HG03175 (cell line): ENCODE measurements around the gene SLC44A5.
"Not testable (repeated sequence)": the region's sequence is repeated elsewhere in the genome, so short reads cannot be mapped to it uniquely, and the experiment has no call there.

ENCODE experiments used
- ATAC-seq: cut with Tn5 transposase; IDR thresholded peaks from one replicate; pipeline ENCODE4 v1.9.1; 2021; ENCODE audit warnings: mild to moderate bottlenecking, moderate library complexity; ENCODE audit not compliant: unreplicated experiment

Gene SLC44A5

DNA sequence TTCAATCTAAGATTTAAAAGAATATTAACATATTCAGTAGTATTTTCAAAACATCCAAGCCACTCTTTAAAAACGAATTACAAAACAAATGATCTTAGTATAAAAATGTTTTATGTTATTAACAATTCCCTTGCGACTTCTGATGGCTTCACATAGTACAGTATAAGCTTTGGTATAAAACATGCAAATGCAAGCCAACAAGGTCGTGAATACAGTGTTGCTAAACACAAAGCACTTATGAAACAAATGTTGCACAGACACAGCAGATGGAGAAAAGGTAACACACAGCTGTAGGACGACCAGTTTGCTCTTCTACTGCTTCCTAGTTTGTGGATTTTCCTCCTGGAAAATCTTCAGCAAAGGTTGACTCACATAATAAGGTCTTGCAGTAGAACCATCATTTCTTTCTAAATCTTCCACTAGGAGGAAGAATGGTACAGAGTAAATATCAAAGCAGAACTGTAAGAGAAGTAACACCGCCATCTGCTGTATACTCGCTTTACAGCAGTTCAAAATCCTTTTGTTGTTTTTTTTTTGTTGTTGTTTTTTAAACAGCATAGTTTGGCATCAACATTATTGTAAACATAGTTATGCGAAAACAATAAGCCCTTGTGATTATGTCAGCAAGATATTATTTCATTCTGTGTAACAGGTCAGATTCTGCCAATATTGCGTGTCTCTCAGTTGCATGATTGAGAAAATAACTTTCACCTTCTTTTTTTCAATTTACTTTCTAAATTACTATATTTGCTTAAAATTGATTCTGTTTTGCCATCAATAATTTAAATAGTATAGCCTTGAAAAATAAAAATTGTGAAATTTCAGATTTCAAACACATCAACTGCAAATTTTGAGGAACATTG lies 407.3 kb downstream of the SLC44A5 start:
- ATAC-seq: peak; percentile 87

DNA sequence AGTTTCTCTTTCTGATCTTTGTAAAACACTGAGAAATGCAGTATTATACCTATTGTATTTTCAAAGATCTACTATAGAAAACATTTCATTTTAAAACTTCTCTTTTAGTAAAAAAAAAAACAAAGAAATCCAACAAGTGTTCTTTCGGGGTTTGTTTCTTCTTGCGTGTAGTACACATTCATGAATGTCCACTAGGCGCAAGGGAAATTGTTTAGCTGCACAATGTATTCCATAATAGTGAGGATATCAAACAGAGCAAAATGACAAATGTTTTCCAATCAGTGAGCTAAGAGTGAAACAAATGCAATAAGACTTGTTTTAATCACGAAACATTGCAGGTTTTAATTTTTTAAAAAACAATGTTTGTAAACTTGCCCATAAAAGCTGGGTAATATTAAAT lies 408.2 kb downstream of the SLC44A5 start:
- ATAC-seq: no peak

DNA sequence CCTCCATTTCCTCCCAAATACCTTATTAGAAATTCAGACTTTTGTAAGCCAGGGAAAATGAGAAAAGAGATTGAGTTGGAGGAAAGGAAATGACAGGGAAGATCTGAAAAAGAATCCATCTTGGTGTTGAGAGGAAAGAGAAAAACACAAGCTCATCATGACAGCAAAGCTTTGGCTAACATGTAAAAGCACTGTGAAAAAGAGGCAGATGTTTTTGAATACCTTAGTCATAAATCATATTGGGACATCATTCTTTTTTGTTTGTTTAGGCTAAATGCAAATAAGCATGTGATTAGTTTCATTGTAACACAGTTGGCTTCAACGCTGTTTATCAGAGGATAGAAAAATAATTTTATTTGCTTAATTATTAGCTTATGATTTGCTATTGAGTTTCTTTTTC lies 412.2 kb downstream of the SLC44A5 start:
- ATAC-seq: no peak

GRCh38 chr1:75198163-75198562 lies 412.8 kb downstream of the SLC44A5 start:
- ATAC-seq: no peak

DNA sequence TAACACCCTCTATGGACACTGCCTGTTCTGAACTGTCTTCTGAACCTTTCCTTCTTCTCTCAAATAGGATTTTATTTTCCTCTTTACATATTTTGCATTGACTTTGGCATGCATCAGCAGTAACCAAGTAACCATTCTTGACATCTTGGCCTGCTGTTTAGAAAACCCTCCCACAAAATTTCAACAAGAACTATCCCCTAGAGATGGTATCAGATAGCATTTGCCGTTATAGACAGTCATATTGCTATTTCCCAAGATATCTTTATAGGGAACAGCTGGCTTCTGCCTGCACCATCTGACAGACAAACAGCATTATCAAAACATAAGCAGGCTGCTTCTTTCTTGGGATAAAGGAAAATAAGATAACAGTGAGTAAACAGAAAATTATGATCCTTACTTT lies 422.0 kb downstream of the SLC44A5 start:
- ATAC-seq: no peak

DNA sequence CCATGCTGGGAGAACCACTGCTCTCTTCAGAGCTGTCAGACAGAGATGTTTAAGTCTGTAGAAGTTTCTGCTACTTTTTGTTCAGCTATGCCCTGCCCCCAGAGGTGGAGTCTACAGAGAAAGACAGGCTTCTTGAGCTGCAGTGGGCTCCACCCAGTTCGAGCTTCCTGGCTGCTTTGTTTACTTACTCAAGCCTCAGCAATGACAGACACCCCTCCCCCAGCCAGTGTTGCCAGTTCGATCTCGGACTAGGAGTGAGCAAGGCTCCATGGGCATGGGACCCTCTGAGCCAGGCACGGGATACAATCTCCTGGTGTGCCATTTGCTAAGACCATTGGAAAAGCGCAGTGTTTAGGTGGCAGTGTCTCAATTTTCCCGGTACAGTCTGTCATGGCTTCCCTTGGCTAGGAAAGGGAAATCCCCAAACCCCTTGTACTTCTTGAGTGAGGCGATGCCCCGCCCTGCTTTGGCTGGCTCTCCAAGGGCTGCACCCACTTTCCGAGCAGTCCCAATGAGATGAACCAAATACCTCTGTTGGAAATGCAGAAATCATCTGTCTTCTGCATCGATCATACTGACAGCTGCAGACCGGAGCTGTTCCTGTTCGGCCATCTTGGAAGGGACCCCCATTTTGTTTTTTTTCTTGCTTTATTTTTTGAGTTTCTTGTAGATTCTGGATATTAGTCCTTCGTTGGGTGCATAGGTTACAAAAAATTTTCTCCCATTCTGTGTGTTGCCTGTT lies 429.5 kb downstream of the SLC44A5 start:
- ATAC-seq: not testable (repeated sequence)

DNA sequence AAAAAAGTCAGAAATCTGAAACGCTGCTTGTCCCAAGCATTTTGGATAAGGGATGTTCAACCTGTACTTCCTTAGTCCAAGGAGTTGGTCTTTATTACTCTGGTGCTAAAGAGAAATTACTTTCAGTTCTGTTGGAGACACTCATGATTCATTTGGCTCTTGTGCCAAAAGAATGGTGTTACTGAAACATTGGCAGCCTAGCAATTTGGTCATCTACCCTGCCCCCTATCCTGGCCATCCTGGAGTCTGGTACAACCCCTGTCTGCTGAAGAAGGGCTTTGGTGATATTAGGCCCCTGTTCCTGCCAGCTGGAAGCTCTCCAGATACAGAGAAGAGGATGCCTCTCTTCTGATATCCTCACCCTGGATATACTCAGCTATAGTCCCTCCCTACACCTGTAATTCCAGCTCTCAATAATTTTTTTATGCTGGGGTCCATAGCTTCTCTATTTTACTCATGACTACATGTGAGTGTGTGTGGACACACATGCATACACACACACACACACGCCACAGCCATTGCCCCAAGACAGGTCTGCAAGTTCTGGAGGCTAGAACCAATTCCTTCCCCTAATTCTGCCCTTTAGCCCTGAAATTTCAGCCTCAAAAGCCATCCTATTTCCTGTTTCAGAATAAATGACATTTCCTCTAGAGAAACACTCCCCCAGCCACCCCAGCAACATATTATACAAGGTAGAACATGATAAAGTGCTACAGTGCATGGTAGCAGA lies 436.7 kb downstream of the SLC44A5 start:
- no peak for ATAC-seq

GRCh38 chr1:75172556-75172955 lies 438.4 kb downstream of the SLC44A5 start:
- no peak for ATAC-seq

DNA sequence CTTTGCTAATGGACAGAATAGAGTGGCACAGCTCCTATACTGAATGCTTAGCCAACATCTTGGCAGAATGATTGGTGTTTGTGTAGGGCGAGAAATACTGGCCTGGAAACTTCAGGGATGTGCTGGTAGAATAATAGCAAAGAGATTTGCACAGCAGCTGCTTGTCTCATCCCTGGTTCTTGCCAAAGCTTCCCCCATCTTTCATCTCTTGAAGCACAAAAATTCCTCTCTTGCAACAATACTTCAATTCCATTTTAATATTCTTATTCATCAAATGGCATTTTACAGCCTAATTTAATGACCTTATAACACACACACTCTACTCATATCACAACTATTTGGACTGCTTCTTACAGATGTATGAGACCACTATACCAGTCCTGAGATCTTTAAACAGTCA lies 439.0 kb downstream of the SLC44A5 start:
- ATAC-seq: no peak

- no peak for ATAC-seq
These were observed 439.9 kb downstream of the SLC44A5 start for GRCh38 chr1:75170981-75171380.

DNA sequence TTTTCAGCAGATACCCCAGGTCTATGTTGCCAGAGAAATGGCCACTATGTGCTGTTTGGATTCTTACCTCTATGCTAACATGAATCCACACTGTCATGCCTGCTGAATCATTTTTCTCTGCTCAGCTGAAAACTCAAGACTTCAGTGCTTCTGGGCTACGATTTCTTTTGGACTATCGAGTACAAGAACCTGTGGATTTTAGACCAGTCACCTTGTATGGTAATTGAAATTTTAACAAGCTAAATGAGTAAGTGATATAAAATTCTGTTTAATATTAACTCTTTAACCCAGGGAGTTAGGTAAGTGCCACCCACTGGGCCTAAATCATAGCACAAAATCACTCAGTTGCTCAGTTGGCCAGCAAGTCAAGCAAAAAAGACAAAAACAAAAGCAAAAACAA lies 440.9 kb downstream of the SLC44A5 start:
- ATAC-seq: no peak

DNA sequence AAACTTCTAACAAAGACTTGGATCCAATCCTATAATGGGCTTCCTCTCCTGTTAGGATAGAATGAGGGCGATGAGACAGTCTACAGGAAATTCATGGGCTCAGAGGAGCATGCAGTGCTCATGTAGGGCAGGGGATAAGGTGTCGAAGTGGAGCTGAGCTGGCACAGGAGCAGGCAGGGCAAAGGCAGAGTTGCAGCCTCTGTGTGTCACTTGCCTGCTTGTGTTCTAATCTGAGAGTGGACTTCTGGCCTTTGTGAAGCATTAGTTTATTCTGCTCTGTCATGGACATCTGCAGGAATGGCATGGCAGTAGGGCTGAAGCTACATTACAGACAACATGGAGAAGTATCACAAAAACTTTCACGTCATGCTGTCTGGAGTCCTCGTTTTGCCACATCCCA lies 444.1 kb downstream of the SLC44A5 start:
- ATAC-seq: no peak

GRCh38 chr1:75165264-75165663 lies 445.6 kb downstream of the SLC44A5 start:
- ATAC-seq: no peak

- ATAC-seq: no peak
These were observed 451.8 kb downstream of the SLC44A5 start for GRCh38 chr1:75159154-75159553.
